Keratinocyte (primary cell): ENCODE results near the gene P4HA3.

ENCODE experiments used
- EZH2 ChIP-seq: IDR thresholded peaks from one replicate; pipeline ENCODE4 v1.6.1; 2012; ENCODE audit warnings: inconsistent platforms, mild to moderate bottlenecking, low read length, moderate library complexity
- TF ChIP-seq, protein P1 (sequence below), 3 experiments: IDR thresholded peaks in 1 of 3; conservative IDR thresholded peaks in 1 of 3; optimal IDR thresholded peaks in 1 of 3; 2 replicates in 2 of 3; 3 replicates in 1 of 3; pipeline versions ENCODE3 to v1.5.1; 2011; ENCODE audit warnings: low read length in 3 of 3, mild to moderate bottlenecking in 3 of 3, moderate library complexity in 2 of 3, control low read depth in 1 of 3, inconsistent platforms in 1 of 3; ENCODE audit not compliant: insufficient read depth in 2 of 3; ENCODE audit errors: extremely low read depth in 1 of 3

DNA sequence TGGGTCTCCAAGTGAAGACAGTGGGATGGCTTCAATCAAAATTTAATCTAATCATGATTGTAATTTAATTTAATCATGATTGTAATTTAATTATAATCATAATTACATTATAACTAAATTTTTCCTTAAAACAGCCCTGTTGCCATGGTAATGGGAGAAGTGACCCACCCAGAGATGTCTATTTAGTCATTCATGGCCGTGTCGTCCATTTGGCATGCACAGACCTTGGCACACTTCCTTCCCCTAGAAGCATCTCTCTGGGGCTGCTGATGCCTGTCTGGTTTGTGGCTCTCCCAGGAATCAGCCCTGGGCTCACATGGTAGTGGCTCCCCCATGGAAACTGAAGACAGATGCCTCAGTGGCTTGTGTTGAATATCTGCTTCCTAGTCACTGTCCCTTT is 27.0 kb downstream of the P4HA3 start:
- TF ChIP-seq, protein P1, sequence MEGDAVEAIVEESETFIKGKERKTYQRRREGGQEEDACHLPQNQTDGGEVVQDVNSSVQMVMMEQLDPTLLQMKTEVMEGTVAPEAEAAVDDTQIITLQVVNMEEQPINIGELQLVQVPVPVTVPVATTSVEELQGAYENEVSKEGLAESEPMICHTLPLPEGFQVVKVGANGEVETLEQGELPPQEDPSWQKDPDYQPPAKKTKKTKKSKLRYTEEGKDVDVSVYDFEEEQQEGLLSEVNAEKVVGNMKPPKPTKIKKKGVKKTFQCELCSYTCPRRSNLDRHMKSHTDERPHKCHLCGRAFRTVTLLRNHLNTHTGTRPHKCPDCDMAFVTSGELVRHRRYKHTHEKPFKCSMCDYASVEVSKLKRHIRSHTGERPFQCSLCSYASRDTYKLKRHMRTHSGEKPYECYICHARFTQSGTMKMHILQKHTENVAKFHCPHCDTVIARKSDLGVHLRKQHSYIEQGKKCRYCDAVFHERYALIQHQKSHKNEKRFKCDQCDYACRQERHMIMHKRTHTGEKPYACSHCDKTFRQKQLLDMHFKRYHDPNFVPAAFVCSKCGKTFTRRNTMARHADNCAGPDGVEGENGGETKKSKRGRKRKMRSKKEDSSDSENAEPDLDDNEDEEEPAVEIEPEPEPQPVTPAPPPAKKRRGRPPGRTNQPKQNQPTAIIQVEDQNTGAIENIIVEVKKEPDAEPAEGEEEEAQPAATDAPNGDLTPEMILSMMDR (optimal IDR thresholded peaks at IDR 0.05 in 1 of 3, IDR thresholded peaks at IDR 0.05 in 1 of 3, conservative IDR thresholded peaks at IDR 0.05 in 1 of 3; ENCODE audit: extremely low read depth in 1 of 3, insufficient read depth in 2 of 3, low read length in 3 of 3), result no peak
- no peak for TF ChIP-seq EZH2
